Measurements from ENCODE around the gene PWWP2B.

Gene PWWP2B

DNA sequence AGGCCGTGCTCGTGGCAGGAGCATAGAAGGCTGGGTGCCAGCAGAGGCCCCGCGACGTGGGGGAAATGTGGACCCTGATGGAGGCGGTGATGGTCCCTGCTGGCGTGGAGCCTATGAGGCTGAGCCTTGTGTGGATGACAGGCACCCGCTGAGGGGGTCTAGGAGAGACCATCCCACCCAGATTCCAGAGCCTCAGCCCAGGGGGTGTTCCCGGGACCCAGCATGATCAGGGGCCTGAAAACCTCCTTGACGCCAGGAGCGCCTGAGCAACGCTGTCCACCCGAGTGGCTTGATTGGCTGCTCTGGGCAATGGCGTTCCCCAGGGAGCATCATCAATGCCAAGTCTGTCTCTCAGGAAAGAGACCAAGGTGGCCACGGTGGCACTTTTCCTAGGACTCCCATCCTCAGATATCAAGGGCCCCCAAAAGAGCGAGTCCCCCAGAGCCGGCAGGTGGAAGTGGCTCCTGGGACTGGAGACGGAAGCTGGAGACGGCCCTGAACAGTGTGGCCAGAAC lies 61.1 kb downstream of the PWWP2B start:
- DNase-seq (ENCODE audit: low read depth, low spot score): no peak

GRCh38 chr10:132458586-132459300 lies 61.7 kb downstream of the PWWP2B start:
- no peak for DNase-seq (ENCODE audit: low read depth, low spot score)

- DNase-seq (ENCODE audit: low read depth, low spot score): no peak
Measured at GRCh38 chr10:132459301-132460003, 62.5 kb downstream of the PWWP2B start.

DNA sequence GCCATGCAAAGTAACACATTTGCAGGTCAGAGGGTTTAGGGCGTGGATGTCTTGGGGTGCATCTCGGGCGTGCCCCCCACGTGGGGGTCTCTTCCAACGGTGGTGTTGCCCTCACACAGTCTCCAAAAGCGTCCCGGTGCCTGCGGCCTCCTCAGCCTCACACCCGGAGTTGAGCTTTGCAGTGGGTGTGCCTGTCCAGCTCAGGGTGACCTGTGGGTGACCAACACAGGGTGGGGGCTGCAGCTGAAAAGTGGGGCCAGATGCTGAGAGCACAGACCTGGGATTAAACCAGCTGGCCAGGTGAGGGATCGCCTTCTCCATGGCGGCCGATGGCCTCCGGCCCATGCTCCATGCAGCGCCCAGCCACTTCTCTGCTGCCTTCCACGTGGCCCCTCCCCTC lies 63.1 kb downstream of the PWWP2B start:
- no peak for DNase-seq (ENCODE audit: low read depth, low spot score)

DNA sequence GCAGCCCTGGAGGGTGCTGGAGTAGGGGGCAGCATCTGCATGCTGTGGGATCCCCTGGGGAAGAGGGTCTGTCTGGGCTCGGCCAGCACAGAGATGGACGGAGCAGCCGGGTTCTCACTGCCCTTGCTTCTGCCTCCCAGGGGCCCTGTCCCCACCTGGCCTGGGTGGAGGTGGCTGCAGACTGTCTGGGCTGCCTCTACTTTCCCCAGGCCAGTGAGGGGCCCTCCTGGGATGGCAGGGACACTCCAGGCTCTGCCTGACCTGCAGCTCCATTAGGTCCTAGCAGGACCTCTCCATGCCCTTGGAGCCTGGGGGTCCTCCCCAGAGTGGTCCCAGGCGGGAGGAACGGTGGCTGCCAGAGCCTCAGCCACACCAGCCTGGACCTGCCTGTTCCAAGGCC lies 63.7 kb downstream of the PWWP2B start:
- DNase-seq (ENCODE audit: low read depth, low spot score): no peak

DNA sequence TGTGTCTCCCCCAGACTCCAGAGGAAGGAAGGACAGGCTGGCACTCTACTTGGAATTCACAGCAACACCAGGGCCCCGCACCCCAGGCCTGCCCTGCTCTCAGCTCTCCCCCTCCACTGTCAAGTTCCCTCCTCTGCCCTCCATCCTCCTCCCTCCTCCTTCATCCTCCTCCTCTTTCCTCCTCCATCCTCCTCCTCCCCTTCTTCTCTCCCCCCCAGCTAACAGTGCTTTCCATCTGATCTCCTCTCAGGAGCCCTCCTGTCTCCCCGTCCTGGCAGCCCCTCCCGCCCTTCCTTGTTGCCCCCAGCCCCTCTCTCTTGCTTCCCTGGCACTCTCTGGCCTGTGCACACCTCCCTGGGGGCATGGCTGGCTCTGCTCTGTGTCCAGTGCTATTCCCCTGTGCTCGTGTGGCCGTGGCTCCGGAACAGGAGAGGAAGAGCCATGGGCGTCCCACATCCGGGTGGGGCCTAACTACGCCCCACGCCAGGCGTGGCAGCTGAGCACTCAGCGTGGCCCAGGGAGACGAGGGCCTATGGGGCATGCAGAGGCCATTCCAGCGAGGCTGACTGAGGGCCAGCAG lies 64.2 kb downstream of the PWWP2B start:
- no peak for DNase-seq (ENCODE audit: low read depth, low spot score)

- DNase-seq (ENCODE audit: low read depth, low spot score): no peak
Measured at GRCh38 chr10:132461683-132462231, 64.8 kb downstream of the PWWP2B start.

DNA sequence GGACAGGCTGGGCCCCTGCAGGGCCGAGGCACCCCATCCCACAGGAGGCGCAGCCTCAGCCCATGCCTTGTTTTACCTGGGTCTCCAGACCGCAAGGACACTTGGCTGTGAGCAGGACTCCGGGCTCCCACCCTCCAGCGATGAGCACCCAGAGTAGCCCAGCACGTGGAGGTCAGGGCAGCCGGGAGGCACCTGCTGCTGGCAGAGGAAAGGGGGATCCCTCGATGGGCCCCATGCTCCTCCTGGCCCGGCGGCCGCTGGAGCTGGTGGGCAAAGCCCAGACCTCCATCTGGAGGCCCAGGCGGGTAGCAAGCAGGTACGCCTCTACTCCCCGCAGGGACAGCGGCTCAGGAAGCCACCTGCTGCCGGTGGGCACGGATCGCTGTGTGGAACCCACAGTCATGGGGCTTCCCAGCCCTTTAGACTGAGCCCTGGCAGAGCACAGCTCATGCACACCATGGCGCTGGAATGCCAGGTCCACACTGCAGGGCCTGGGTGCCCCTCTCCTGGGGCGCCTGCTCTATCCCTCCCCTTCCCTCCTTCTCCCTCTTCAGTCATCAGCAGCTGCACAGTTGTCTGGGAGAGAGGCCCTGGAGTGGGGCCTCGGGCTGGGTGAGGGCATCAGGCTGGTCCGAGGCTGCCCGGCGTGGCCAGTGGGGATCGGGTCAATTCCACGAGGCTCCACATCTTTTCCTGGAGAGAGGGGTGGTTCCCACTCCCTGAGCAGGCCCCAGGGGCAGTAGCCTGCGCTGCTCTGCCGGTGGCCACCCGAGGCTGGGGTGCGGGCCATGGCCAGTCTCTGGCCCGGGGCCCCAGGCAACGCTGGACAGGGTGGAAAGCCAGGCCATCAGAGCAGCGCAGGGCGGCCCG lies 65.7 kb downstream of the PWWP2B start:
- no peak for DNase-seq (ENCODE audit: low read depth, low spot score)

DNA sequence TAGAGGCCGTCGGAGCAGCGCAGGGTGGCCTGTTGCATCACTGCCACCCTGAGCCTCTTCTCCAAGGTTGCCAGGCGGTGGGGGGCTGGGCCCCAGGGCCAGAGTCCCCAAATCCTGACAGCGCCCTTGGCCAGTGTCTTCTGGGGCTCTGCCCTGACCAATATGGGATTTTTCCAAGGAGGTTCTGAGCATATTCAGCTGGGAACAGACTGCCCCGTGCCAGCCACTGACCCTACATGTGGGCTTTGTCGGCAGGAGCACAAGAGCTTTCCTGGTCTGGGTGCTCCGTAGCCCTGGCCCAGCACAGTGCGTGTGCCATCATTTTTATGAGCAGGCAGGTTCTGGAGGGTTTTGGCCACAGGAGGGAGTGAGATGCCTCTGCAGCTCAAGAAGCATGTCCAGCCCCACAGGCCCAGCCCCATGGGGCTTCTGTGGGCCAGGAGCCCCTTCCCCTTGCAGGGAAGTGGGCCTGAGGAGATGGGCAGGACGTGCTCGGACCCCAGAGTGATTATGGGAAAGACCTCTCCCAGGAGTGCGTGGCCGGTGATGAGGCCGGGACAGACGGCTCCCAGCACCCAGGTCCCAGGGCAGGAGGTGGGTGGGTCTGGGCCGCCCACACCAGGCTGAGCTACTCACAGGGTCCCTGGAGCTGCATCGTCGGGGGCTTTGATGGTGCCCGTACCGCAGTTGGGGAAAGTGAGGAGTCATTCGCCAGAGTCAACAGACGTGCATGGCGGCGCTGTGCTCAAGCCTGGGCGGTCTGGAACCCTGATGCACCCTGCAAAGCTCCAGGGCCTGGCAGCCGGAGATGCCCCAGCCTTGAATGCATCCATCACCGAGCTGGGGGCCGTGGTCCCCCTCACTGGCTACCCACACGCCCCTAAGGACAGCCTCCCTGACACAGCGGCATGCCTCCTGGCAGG lies 66.6 kb downstream of the PWWP2B start:
- DNase-seq (ENCODE audit: low read depth, low spot score): no peak

DNA sequence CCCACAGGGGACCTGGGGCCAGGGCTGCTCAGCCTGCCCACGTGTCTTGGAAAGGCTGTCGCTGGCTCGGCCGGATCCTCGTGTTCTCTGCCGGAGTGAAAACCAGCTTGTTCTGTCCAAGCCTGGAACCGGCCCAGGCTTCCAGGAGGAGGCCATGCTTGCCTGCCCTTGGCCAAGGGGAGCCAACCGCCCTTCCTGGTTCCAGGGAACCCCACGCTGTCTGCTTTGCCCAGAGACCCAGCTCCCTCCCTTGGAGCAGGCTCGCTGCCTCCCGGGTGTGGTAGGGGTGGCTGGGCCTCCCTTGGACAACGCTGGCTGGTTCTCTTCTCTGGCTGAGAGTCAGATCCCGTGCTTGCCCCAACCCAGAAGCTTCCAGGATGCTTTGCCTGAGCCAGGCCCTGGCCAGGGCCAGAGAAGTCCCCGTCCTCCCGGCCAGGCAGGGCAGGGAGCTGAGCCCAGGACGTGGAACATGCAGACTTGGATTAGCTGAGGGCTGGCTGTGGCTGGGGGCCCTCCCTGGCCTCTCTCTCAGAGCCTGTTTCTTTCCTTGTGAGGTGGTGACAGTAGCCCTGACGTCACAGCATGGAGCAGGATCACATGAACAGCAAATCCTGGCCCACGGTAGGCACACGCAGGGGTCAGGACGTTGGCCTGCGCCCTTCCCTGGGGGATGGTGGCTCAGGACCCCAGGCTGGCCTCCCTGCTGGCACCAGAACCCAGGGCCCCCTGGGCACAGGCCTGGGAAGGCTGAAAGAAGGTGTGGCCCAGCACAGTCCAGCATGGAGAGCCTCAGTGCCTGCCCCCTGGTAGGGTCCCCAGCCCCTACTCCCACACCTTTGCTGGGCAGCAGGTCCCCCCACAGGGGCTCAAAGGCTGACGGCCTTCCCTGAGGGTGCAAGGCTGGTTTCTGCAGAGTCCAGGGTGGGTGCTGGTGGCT lies 67.5 kb downstream of the PWWP2B start:
- no peak for DNase-seq (ENCODE audit: low read depth, low spot score)

GRCh38 chr10:132465193-132465888 lies 68.3 kb downstream of the PWWP2B start:
- no peak for DNase-seq (ENCODE audit: low read depth, low spot score)

GRCh38 chr10:132465889-132466519 lies 69.0 kb downstream of the PWWP2B start:
- DNase-seq (ENCODE audit: low read depth, low spot score): no peak

DNA sequence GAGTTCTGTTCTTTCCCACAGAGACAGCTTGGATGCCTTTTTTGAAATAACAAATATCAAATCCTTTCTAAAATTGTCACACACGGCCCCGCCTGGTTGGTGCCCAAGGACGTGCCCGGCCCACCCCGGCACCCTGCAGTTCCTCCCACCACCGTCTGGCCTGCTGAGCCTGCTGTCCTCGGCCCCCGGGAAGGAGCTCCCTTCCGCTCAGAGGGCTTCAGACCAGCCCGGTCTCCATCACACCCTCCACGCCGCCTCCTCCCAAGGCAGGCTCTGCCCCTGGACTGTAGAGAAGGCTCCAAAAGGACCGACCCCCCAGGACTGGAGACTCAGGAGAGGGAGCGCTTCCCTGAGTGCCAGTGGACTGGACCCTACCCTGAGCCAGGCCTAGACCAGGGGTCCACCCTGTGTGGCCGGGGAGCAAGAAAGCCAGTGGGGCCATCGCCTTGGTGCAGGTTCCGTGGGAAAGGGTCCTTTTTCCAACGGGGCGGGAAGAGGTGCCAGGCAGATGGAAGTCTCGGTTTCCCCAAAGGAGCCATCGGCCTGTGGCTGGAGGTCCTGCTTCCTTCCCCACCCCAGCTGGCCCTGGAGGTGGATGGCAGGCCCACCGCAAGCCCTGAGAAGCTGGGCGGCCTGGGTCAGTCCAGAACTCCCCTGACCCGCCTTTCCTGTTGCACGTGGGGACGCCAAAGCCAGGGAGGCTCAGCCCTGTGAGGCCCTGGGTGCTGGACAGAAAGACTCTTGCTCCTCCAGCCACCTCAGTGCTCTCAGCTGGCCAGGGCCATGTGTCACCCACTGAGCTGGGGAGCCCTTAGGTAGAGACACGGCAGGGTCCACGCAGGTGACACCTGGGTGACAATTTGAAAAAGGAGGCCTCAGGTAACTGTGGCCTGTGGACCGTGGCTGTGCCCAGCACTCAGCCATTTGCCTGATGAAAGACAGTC lies 69.8 kb downstream of the PWWP2B start:
- no peak for DNase-seq (ENCODE audit: low read depth, low spot score)
